ACHN (cell line): Measurements from ENCODE around the gene ZBTB16.
A peak's percentile ranks its signal among the peaks of the same experiment; 100 is the strongest.

ENCODE experiments used
- DNase-seq: peaks from one replicate; pipeline ENCODE4 v3.0.0-alpha.2; 2015
- in situ Hi-C: cut with HindIII; loops from 2 replicates; pipeline ENCODE4 v1.10.0; 2017; ENCODE audit warnings: low sequenced_read_pairs, low pct_ligation_motif_present, low pct_unique_long_range_greater_than_20kb

ZBTB16 gene

GRCh38 chr11:114288136-114288535, 228.6 kb downstream of the ZBTB16 start:
- in situ Hi-C loops, result no loop called here
- DNase-seq, result no peak

GRCh38 chr11:114289779-114290178, 230.3 kb downstream of the ZBTB16 start:
- in situ Hi-C loops, result no loop called here
- DNase-seq, result no peak

GRCh38 chr11:114290503-114291235, 231.2 kb downstream of the ZBTB16 start:
- in situ Hi-C loops, result no loop called here
- DNase-seq, result no peak

- DNase-seq, result peak; percentile 89
These were observed 231.9 kb downstream of the ZBTB16 start for GRCh38 chr11:114291381-114291780.

GRCh38 chr11:114291842-114292680, 232.6 kb downstream of the ZBTB16 start:
- in situ Hi-C loops, result no loop called here
- DNase-seq, result peak; percentile 88

More at GRCh38 chr11:114291381-114291780, 231.9 kb downstream of the ZBTB16 start:
- in situ Hi-C loops, result no loop called here

GRCh38 chr11:114293201-114293711, 233.7 kb downstream of the ZBTB16 start:
- in situ Hi-C loops, result no loop called here
- no peak for DNase-seq

- DNase-seq, result peak; percentile 97
- in situ Hi-C loops, result no loop called here
These were observed 236.4 kb downstream of the ZBTB16 start, which contains the start of gene NNMT for GRCh38 chr11:114295676-114296604. Gene NNMT (plus strand): TSS chr11:114296399. CDS start chr11:114296557, 158 bp downstream.

GRCh38 chr11:114296605-114297372, 237.3 kb downstream of the ZBTB16 start:
- DNase-seq, result peak; percentile 47
- in situ Hi-C loops, result no loop called here

- in situ Hi-C loops, result no loop called here
- no peak for DNase-seq
These were observed 238.5 kb downstream of the ZBTB16 start for GRCh38 chr11:114297806-114298709.

- DNase-seq, result no peak
- in situ Hi-C loops, result no loop called here
These were observed 239.2 kb downstream of the ZBTB16 start for GRCh38 chr11:114298710-114299109.
